Measurements from ENCODE around the gene WFIKKN1. TPM values are rescaled to one million over a fixed set of nuclear protein-coding genes. Genes with fewer than 3 reads are reported as not detected.

WFIKKN1 gene
- total and polyA plus RNA-seq, 2 experiments from 2014 or later = 3.5 to 6.8 TPM

DNA sequence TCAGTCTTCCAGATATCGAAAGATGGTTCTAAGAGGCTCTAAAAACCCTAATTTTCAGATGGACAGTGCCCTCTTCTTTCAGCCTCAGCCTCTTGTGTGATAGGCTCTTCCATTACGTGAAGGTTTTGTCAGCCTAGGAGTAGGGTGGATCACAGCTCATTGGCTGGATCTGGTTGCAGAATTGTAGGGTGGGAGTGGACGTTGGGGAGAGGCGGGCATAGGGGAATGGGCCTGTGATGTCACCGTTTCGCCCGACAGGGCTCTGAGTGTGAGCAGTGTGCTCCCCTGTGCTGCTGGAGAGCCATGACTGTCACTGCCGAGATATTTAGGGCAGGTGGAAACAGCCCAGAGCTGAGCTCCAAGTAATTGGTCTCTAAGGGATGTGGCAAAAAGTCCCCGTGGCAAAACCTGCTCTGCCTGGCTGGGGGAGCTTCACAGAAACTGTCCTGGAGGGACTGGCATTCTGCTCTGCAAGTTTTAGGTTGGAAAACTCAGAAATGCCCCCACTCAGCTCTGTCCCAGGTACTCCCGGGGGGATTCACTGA is 6.2 kb upstream of the WFIKKN1 start:
- 0 out of 2 replicates have a peak overlapping the region, but pooled peaks have one; percentile 57 for H3K27ac Mint-ChIP-seq
- H3K4me3 Mint-ChIP-seq = no peak overlapping the region

DNA sequence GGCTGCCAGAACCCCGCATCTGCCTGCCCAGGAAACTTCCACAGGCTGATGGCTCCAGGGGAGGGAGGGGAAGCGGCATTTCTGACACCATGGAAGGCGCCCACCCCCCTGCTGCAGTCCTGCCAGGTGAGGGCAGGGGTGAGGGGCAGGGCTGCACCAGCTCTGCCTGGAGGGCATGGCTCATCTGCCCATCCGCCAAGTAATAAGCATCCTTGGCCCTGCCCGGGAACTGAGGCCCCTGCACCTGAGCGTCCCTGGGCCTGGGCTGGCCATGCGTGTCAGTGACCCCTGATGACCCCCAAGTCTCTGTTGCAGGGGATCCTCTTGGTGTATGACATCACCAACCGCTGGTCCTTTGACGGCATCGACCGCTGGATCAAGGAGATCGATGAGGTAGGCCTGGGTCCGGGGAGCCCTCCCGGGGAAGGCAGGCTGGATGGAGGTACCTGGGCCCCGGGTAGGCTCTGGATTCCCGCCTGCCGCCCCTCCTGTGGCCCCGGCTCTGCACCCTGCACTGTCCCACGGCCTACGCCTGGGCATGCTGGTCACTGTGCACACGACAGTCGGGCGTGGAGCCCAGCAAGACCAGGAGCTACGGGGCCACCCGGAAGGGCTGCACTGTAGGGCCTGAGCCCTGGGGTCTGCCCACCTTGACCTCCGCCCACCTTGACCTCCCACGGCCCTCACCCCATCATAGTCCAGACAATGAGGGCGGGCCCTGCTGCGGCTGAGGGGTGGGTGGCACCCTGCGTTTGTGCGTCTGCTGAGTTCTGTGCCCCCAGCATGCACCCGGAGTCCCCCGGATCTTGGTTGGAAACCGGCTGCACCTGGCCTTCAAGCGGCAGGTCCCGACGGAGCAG is 5.4 kb upstream of the WFIKKN1 start:
- H3K27me3 Mint-ChIP-seq (ENCODE audit: insufficient read depth, low read depth, poor library complexity) = peaks cover 16% of the 10 kb centered on the region
- ATAC-seq (no peak), DNase-seq (ENCODE audit: low spot score) (no peak)
- H3K27ac Mint-ChIP-seq = no peak overlapping the region
- H3K4me1 Mint-ChIP-seq = peaks cover 40% of the 10 kb centered on the region
- H3K4me3 Mint-ChIP-seq = no peak overlapping the region
- Histone ChIP-seq H3K4me3 (no peak overlapping the region), H3K9me2 (ENCODE audit: insufficient read depth) (no peaks in the 10 kb centered on the region), H3K27me3 (ENCODE audit: insufficient read depth) (no peaks in the 10 kb centered on the region), H3F3A (replicated peaks; ENCODE audit: low read depth) (peaks cover 21% of the 10 kb centered on the region), H3K27ac (ENCODE audit: low read depth) (no peak overlapping the region), H2AFZ (no peak overlapping the region), H4K20me1 (replicated peaks; ENCODE audit: insufficient read depth) (peaks cover 10% of the 10 kb centered on the region; the same call in 1 of the 2 replicates), H3K79me2 (replicated peaks; ENCODE audit: insufficient read depth) (no peaks in the 10 kb centered on the region; the same call in 1 of the 2 replicates), H3K4me2 (no peak overlapping the region), H3K36me3 (ENCODE audit: insufficient read depth) (no peaks in the 10 kb centered on the region), H3K4me1 (ENCODE audit: insufficient read depth) (peaks cover 17% of the 10 kb centered on the region)
- TF ChIP-seq ZNF114 (CRISPR knock-in tag; IDR thresholded peaks at IDR 0.05) (no peak), STAT1 (IDR thresholded peaks at IDR 0.05; ENCODE audit: unreplicated experiment) (no peak), EZH2 (IDR thresholded peaks at IDR 0.05; ENCODE audit: low read depth, unreplicated experiment) (no peak), CREB1 (CRISPR knock-in tag; IDR thresholded peaks at IDR 0.05; ENCODE audit: low read depth) (no peak), EZH2phosphoT487 (IDR thresholded peaks at IDR 0.05; ENCODE audit: unreplicated experiment) (no peak), ZNF331 (CRISPR knock-in tag; IDR thresholded peaks at IDR 0.05; ENCODE audit: low read depth) (no peak)
- TF ChIP-seq, protein P1, sequence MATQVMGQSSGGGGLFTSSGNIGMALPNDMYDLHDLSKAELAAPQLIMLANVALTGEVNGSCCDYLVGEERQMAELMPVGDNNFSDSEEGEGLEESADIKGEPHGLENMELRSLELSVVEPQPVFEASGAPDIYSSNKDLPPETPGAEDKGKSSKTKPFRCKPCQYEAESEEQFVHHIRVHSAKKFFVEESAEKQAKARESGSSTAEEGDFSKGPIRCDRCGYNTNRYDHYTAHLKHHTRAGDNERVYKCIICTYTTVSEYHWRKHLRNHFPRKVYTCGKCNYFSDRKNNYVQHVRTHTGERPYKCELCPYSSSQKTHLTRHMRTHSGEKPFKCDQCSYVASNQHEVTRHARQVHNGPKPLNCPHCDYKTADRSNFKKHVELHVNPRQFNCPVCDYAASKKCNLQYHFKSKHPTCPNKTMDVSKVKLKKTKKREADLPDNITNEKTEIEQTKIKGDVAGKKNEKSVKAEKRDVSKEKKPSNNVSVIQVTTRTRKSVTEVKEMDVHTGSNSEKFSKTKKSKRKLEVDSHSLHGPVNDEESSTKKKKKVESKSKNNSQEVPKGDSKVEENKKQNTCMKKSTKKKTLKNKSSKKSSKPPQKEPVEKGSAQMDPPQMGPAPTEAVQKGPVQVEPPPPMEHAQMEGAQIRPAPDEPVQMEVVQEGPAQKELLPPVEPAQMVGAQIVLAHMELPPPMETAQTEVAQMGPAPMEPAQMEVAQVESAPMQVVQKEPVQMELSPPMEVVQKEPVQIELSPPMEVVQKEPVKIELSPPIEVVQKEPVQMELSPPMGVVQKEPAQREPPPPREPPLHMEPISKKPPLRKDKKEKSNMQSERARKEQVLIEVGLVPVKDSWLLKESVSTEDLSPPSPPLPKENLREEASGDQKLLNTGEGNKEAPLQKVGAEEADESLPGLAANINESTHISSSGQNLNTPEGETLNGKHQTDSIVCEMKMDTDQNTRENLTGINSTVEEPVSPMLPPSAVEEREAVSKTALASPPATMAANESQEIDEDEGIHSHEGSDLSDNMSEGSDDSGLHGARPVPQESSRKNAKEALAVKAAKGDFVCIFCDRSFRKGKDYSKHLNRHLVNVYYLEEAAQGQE (IDR thresholded peaks at IDR 0.05; ENCODE audit: unreplicated experiment) = no peak
- TF ChIP-seq, protein P2, sequence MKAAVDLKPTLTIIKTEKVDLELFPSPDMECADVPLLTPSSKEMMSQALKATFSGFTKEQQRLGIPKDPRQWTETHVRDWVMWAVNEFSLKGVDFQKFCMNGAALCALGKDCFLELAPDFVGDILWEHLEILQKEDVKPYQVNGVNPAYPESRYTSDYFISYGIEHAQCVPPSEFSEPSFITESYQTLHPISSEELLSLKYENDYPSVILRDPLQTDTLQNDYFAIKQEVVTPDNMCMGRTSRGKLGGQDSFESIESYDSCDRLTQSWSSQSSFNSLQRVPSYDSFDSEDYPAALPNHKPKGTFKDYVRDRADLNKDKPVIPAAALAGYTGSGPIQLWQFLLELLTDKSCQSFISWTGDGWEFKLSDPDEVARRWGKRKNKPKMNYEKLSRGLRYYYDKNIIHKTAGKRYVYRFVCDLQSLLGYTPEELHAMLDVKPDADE (IDR thresholded peaks at IDR 0.05) = no peak
- TF ChIP-seq, protein P3, sequence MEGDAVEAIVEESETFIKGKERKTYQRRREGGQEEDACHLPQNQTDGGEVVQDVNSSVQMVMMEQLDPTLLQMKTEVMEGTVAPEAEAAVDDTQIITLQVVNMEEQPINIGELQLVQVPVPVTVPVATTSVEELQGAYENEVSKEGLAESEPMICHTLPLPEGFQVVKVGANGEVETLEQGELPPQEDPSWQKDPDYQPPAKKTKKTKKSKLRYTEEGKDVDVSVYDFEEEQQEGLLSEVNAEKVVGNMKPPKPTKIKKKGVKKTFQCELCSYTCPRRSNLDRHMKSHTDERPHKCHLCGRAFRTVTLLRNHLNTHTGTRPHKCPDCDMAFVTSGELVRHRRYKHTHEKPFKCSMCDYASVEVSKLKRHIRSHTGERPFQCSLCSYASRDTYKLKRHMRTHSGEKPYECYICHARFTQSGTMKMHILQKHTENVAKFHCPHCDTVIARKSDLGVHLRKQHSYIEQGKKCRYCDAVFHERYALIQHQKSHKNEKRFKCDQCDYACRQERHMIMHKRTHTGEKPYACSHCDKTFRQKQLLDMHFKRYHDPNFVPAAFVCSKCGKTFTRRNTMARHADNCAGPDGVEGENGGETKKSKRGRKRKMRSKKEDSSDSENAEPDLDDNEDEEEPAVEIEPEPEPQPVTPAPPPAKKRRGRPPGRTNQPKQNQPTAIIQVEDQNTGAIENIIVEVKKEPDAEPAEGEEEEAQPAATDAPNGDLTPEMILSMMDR (conservative IDR thresholded peaks at IDR 0.05; ENCODE audit: low read depth in 2 of 2) = no peak
- H3K9me3 Mint-ChIP-seq = no peaks in the 10 kb centered on the region
- no peaks in the 10 kb centered on the region; the same call in 2 of the 3 replicates for H3K36me3 Mint-ChIP-seq (ENCODE audit: low read depth)

More for the DNA sequence above, 6.2 kb upstream of the WFIKKN1 start:
- Mint-ChIP-seq H3K36me3 (ENCODE audit: low read depth) (no peaks in the 10 kb centered on the region; the same call in 2 of the 3 replicates), H3K4me1 (peaks cover 34% of the 10 kb centered on the region), H3K9me3 (no peaks in the 10 kb centered on the region), H3K27me3 (ENCODE audit: insufficient read depth, low read depth, poor library complexity) (peaks cover 16% of the 10 kb centered on the region)
- TF ChIP-seq CREB1 (CRISPR knock-in tag; IDR thresholded peaks at IDR 0.05; ENCODE audit: low read depth) (no peak), JUNB (IDR thresholded peaks at IDR 0.05; ENCODE audit: unreplicated experiment) (no peak), ZNF114 (CRISPR knock-in tag; IDR thresholded peaks at IDR 0.05) (no peak), ZNF331 (CRISPR knock-in tag; IDR thresholded peaks at IDR 0.05; ENCODE audit: low read depth) (no peak)
- TF ChIP-seq, protein P3 (conservative IDR thresholded peaks at IDR 0.05; ENCODE audit: low read depth in 2 of 2) = no peak
- Histone ChIP-seq H3K36me3 (ENCODE audit: insufficient read depth) (no peaks in the 10 kb centered on the region), H3K79me2 (replicated peaks; ENCODE audit: insufficient read depth) (no peaks in the 10 kb centered on the region; the same call in 1 of the 2 replicates), H3K4me1 (ENCODE audit: insufficient read depth) (peaks cover 12% of the 10 kb centered on the region; the same call in 1 of the 2 replicates), H3K4me2 (no peak overlapping the region), H3K27ac (ENCODE audit: low read depth) (peak overlapping the region; percentile 63; the same call in 1 of the 2 replicates), H3K9me2 (ENCODE audit: insufficient read depth) (no peaks in the 10 kb centered on the region), H3K4me3 (no peak overlapping the region), H3F3A (replicated peaks; ENCODE audit: low read depth) (peaks cover 21% of the 10 kb centered on the region), H2AFZ (no peak overlapping the region), H3K27me3 (ENCODE audit: insufficient read depth) (no peaks in the 10 kb centered on the region), H4K20me1 (replicated peaks; ENCODE audit: insufficient read depth) (peaks cover 10% of the 10 kb centered on the region; the same call in 1 of the 2 replicates)
- DNase-seq (ENCODE audit: low spot score) (no peak), ATAC-seq (no peak; the same call in 2 of the 3 replicates)

Measured in GM23338 (cell line).